Astrocyte (in vitro differentiated cells and primary cell): ENCODE data around the gene GAS6. TPM values are rescaled to one million over a fixed set of nuclear protein-coding genes. Genes with fewer than 3 reads are reported as not detected.
"Not testable (repeated sequence)": the region's sequence is repeated elsewhere in the genome, so short reads cannot be mapped to it uniquely, and the experiment has no call there.

ENCODE experiments used
- DNase-seq: peaks from one replicate; pipeline ENCODE4 v3.0.0-alpha.2; 2010; ENCODE audit warnings: low read depth
- FAIRE-seq: peaks from 2 replicates; lab custom pipeline; 2011; peaks lifted over from hg19 to GRCh38; lab: Jason Lieb, UNC
- H2AFZ ChIP-seq: 2 replicates; pipeline ENCODE4 v1.6.0; 2012; ENCODE audit warnings: low read depth, low read length, inconsistent platforms
- H3K27ac ChIP-seq: 2 replicates; pipeline ENCODE4 v1.5.1; 2011; ENCODE audit warnings: low read depth, low read length, inconsistent platforms
- H3K27me3 ChIP-seq: 2 replicates; pipeline ENCODE4 v1.6.0; 2011; ENCODE audit warnings: low read length, inconsistent platforms; ENCODE audit not compliant: insufficient read depth
- H3K36me3 ChIP-seq: 2 replicates; pipeline ENCODE4 v1.5.1; 2011; ENCODE audit warnings: low read length, inconsistent platforms; ENCODE audit not compliant: insufficient read depth
- H3K4me1 ChIP-seq: 2 replicates; pipeline ENCODE4 v1.5.1; 2011; ENCODE audit warnings: low read length, inconsistent platforms; ENCODE audit not compliant: insufficient read depth
- H3K4me2 ChIP-seq: 2 replicates; pipeline ENCODE4 v1.6.0; 2012; ENCODE audit warnings: low read length, inconsistent platforms
- H3K4me3 ChIP-seq: 2 replicates; pipeline ENCODE4 v1.5.1; 2011; ENCODE audit warnings: low read depth, mild to moderate bottlenecking, low read length, inconsistent platforms; ENCODE audit not compliant: insufficient read depth
- H3K79me2 ChIP-seq: 2 replicates; pipeline ENCODE4 v1.6.0; 2012; ENCODE audit warnings: mild to moderate bottlenecking, low read length, inconsistent platforms; ENCODE audit not compliant: insufficient read depth
- H3K9ac ChIP-seq: 2 replicates; pipeline ENCODE4 v1.6.0; 2012; ENCODE audit warnings: mild to moderate bottlenecking, low read length, inconsistent platforms
- H3K9me3 ChIP-seq: 2 replicates; pipeline ENCODE4 v1.5.1; 2012; ENCODE audit warnings: low read depth, mild to moderate bottlenecking, low read length, inconsistent platforms; ENCODE audit not compliant: insufficient read depth
- H4K20me1 ChIP-seq: 2 replicates; pipeline ENCODE4 v1.6.0; 2012; ENCODE audit warnings: low read length, inconsistent platforms; ENCODE audit not compliant: insufficient read depth
- H3K27ac Mint-ChIP-seq: one replicate; pipeline ENCODE4 v1.8.0; 2021; ENCODE audit warnings: mild to moderate bottlenecking, mixed read lengths; ENCODE audit not compliant: unreplicated experiment
- H3K27me3 Mint-ChIP-seq: one replicate; pipeline ENCODE4 v1.8.0; 2021; ENCODE audit warnings: low read depth, mixed read lengths; ENCODE audit not compliant: unreplicated experiment
- H3K36me3 Mint-ChIP-seq: one replicate; pipeline ENCODE4 v1.8.0; 2021; ENCODE audit warnings: low read depth, mixed read lengths; ENCODE audit not compliant: unreplicated experiment
- H3K4me1 Mint-ChIP-seq: one replicate; pipeline ENCODE4 v1.8.0; 2021; ENCODE audit warnings: low read depth, mixed read lengths; ENCODE audit not compliant: unreplicated experiment
- H3K4me3 Mint-ChIP-seq: one replicate; pipeline ENCODE4 v1.8.0; 2021; ENCODE audit warnings: mild to moderate bottlenecking, moderate library complexity, mixed read lengths; ENCODE audit not compliant: unreplicated experiment
- H3K9me3 Mint-ChIP-seq: one replicate; pipeline ENCODE4 v1.8.0; 2021; ENCODE audit warnings: mild to moderate bottlenecking, mixed read lengths; ENCODE audit not compliant: unreplicated experiment
- EZH2 ChIP-seq: IDR thresholded peaks from 2 replicates; pipeline ENCODE4 v1.6.1; 2012; ENCODE audit warnings: mild to moderate bottlenecking, low read length, inconsistent platforms; ENCODE audit not compliant: insufficient read depth
- total RNA-seq: library from RNA; stranded (reverse); gene quantifications from 2 replicates; pipeline ENCODE4 v1.2.1, GENCODE V29; 2021
- TF ChIP-seq, protein P1 (sequence below): IDR thresholded peaks from 2 replicates; pipeline ENCODE4 v1.5.1; 2011; ENCODE audit warnings: low read depth, mild to moderate bottlenecking, inconsistent platforms, low read length, moderate library complexity; ENCODE audit not compliant: insufficient read depth

The GAS6 gene
- total RNA-seq, 1 donor from 2014 or later = 287 TPM

DNA sequence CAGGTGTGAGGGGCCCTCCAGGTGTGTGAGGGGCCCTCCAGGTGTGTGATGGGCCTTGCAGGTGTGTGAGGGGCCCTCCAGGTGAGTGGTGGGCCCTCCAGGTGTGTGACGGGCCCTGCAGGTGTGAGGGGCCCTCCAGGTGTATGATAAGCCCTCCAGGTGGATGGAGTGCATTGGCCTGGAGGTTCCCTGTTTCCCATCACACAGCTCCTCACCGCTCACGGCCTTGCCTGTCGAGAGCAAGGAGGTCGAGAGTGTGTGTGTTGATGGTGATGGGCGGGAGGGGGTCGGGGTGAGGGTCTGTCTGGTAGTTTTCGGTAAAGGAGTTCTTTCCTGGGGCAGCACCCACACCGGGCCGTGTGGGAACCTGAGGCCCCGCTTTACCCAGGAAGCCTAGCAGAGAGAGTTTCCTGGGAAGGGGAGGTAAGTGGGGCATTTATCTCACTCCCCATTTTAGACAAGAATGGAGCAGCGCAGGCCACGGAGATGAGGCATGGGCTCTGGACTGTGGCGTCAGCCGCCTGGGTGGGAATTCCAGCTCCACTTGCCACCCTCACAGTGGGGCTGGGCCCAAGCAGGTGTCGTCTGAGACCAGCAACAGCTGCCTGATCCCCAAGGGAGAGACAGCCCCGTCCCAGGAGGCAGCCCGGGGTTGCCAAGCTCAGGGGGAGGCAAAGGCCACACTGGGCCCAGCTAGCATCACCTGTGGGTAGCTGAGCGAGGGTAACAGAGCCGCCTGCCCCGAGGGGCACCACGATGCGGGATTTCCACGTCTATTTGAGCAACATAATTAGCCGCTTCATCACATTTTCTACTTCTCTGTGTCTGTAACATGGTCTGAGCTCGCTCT is 10.9 kb upstream of the GAS6 start:
- no peak overlapping the region for H3K27ac ChIP-seq
- no peaks in the 10 kb centered on the region for H3K79me2 ChIP-seq
- FAIRE-seq (no peak), DNase-seq (no peak)
- no peaks in the 10 kb centered on the region for H3K36me3 ChIP-seq
- no peak for TF ChIP-seq EZH2
- TF ChIP-seq, protein P1, sequence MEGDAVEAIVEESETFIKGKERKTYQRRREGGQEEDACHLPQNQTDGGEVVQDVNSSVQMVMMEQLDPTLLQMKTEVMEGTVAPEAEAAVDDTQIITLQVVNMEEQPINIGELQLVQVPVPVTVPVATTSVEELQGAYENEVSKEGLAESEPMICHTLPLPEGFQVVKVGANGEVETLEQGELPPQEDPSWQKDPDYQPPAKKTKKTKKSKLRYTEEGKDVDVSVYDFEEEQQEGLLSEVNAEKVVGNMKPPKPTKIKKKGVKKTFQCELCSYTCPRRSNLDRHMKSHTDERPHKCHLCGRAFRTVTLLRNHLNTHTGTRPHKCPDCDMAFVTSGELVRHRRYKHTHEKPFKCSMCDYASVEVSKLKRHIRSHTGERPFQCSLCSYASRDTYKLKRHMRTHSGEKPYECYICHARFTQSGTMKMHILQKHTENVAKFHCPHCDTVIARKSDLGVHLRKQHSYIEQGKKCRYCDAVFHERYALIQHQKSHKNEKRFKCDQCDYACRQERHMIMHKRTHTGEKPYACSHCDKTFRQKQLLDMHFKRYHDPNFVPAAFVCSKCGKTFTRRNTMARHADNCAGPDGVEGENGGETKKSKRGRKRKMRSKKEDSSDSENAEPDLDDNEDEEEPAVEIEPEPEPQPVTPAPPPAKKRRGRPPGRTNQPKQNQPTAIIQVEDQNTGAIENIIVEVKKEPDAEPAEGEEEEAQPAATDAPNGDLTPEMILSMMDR = no peak
- no peaks in the 10 kb centered on the region for H3K27me3 ChIP-seq
- no peak overlapping the region for H3K4me3 ChIP-seq
- Mint-ChIP-seq H3K36me3 (peaks cover 4% of the 10 kb centered on the region), H3K4me1 (peaks cover 7% of the 10 kb centered on the region), H3K4me3 (no peak overlapping the region), H3K9me3 (no peaks in the 10 kb centered on the region), H3K27me3 (peaks cover 7% of the 10 kb centered on the region), H3K27ac (no peak overlapping the region)
- H3K9ac ChIP-seq = no peak overlapping the region
- H3K9me3 ChIP-seq = no peaks in the 10 kb centered on the region
- H4K20me1 ChIP-seq = no peaks in the 10 kb centered on the region
- no peak overlapping the region for H2AFZ ChIP-seq
- H3K4me1 ChIP-seq = no peaks in the 10 kb centered on the region
- H3K4me2 ChIP-seq = no peak overlapping the region

DNA sequence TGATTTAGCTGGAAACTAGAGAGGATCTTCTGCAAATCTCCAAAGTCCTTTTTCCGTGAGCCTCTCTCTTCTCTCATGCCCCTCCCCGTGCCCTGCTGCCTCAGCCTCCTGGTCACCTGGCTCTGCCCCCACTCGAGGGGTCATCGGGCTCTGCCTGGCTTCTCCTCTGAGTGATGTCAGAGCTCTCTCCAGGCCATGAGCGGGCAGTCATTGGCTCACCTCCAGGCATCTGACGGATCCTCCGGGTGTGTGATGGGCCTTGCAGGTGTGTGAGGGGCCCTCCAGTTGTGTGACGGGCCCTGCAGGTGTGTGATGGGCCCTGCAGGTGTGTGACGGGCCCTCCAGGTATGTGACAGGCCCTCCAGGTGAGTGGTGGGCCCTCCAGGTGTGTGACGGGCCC is 10.3 kb upstream of the GAS6 start:
- no peak for FAIRE-seq
- TF ChIP-seq EZH2 = no peak
- TF ChIP-seq, protein P1 = no peak

DNA sequence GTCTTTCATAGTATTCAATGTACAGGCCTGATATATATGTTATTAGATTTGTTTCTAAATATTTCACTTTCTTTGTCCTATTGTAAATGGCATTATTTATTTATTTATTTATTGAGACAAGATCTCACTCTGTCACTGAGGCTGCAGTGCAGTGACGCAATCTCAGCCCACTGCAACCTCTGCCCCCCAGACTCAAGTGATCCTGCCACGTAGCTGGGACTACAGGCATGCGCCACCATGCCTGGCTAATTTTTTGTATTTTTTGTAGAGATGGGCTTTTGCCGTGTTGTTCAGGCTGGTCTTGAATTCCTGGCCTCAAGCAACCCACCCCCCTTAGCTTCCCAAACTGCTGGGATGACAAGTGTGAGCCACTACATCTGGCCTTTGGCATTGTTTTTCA is 5.4 kb upstream of the GAS6 start:
- no peaks in the 10 kb centered on the region for H4K20me1 ChIP-seq
- Mint-ChIP-seq H3K27me3 (no peaks in the 10 kb centered on the region), H3K36me3 (peaks cover 2% of the 10 kb centered on the region), H3K27ac (no peak overlapping the region), H3K9me3 (no peaks in the 10 kb centered on the region), H3K4me3 (no peak overlapping the region), H3K4me1 (peaks cover 8% of the 10 kb centered on the region)
- H3K4me2 ChIP-seq = no peak overlapping the region
- no peaks in the 10 kb centered on the region for H3K36me3 ChIP-seq
- H3K79me2 ChIP-seq = peaks cover 6% of the 10 kb centered on the region
- DNase-seq = no peak
- no peaks in the 10 kb centered on the region for H3K9me3 ChIP-seq
- no peak for FAIRE-seq
- H3K9ac ChIP-seq = no peak overlapping the region
- H3K4me3 ChIP-seq = no peak overlapping the region
- peaks cover 5% of the 10 kb centered on the region for H3K4me1 ChIP-seq
- H2AFZ ChIP-seq = no peak overlapping the region
- H3K27me3 ChIP-seq = no peaks in the 10 kb centered on the region
- H3K27ac ChIP-seq = no peak overlapping the region
- TF ChIP-seq EZH2 = no peak
- TF ChIP-seq, protein P1 = no peak

More for the DNA sequence above, 10.3 kb upstream of the GAS6 start:
- Histone ChIP-seq H3K36me3 (no peaks in the 10 kb centered on the region), H2AFZ (no peak overlapping the region), H3K9me3 (no peaks in the 10 kb centered on the region), H3K9ac (no peak overlapping the region), H3K4me1 (no peaks in the 10 kb centered on the region), H4K20me1 (no peaks in the 10 kb centered on the region), H3K27ac (no peak overlapping the region), H3K79me2 (no peaks in the 10 kb centered on the region), H3K4me3 (no peak overlapping the region), H3K27me3 (no peaks in the 10 kb centered on the region), H3K4me2 (no peak overlapping the region)
- Mint-ChIP-seq H3K4me3 (no peak overlapping the region), H3K9me3 (no peaks in the 10 kb centered on the region), H3K27ac (no peak overlapping the region), H3K4me1 (peaks cover 3% of the 10 kb centered on the region), H3K36me3 (peaks cover 4% of the 10 kb centered on the region), H3K27me3 (peaks cover 6% of the 10 kb centered on the region)
- DNase-seq = no peak

DNA sequence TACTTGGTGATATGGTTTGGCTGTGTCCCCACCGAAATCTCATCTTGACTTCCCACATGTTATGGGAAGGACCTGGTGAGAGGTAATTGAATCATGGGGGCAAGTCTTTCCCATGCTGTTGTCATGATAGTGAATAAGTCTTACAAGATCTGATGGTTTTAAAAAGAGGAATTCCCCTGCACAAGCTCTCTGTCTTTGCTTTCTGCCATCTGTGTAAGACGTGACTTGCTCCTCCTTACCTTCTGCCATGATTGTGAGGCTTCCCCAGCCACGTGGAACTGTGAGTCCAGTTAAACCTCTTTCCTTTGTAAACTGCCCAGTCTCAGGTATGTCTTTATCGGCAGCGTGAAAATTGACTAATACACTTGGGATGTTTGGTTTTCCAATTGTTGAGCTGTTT is 4.0 kb upstream of the GAS6 start:
- DNase-seq, H3K4me1 ChIP-seq, H3K27me3 Mint-ChIP-seq, H4K20me1 ChIP-seq, H3K36me3 ChIP-seq, H3K36me3 Mint-ChIP-seq, H3K9me3 Mint-ChIP-seq, H3K27me3 ChIP-seq, H3K9ac ChIP-seq, H3K4me1 Mint-ChIP-seq, H3K27ac Mint-ChIP-seq, FAIRE-seq, H3K9me3 ChIP-seq, H3K4me3 ChIP-seq, H3K27ac ChIP-seq, H2AFZ ChIP-seq, H3K4me2 ChIP-seq, H3K4me3 Mint-ChIP-seq: not testable (repeated sequence)
- H3K79me2 ChIP-seq = peaks cover 13% of the 10 kb centered on the region
